ENCODE measurements around the gene IL4I1. TPM values are rescaled to one million over a fixed set of nuclear protein-coding genes. Genes with fewer than 3 reads are reported as not detected.

IL4I1 gene
- total and polyA plus RNA-seq, 2 of the 8 experiments (the other 6 are each of a cell fraction or from before 2014, with no cell fraction given), result 0.41 to 0.76 TPM

DNA sequence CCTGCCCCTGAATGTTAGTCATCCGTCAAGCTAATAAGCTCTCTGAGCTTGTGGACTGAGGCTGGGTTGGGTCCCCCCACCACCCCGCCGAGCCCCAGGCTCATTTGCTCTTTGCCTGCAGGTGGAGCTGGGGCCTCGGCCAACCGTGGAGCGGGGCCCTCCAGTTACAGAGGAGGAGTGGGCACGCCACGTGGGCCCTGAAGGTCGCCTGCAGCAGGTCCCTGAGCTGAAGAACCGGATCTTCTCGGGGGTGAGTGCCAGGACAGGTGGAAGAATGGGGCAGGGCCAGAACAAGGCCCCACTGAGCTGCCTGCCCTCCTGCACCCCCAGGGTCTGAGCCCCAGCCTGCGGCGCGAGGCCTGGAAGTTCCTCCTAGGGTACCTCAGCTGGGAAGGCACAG is 14.0 kb downstream of the IL4I1 start (continued):
- no peak for TF ChIP-seq KDM5A (IDR thresholded peaks at IDR 0.05; ENCODE audit: low read length)
- no peak for TF ChIP-seq EZH2 (IDR thresholded peaks at IDR 0.05; ENCODE audit: low read depth, low read length, severe bottlenecking)
- no peak for TF ChIP-seq SP1 (IDR thresholded peaks at IDR 0.05; ENCODE audit: low read depth, low read length)
- TF ChIP-seq SP4 (IDR thresholded peaks at IDR 0.05; ENCODE audit: low read length), result no peak
- TF ChIP-seq, protein P1, sequence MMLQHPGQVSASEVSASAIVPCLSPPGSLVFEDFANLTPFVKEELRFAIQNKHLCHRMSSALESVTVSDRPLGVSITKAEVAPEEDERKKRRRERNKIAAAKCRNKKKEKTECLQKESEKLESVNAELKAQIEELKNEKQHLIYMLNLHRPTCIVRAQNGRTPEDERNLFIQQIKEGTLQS (IDR thresholded peaks at IDR 0.05; ENCODE audit: insufficient read depth, low read depth, low read length), result no peak
- no peak for TF ChIP-seq KDM1A (IDR thresholded peaks at IDR 0.05; ENCODE audit: borderline replicate concordance, low read length)
- no peak for TF ChIP-seq ASH2L (IDR thresholded peaks at IDR 0.05; ENCODE audit: low read length)

All from H1 (cell line).